Trophoblast cell (in vitro differentiated cells and primary cell): ENCODE results near the gene WDR45B.

Source experiments
- DNase-seq, 2 donors: peaks; one replicate each; pipeline ENCODE4 v3.0.0-alpha.2; 2016
- H2AFZ ChIP-seq: 2 replicates; pipeline ENCODE4 v1.6.1; 2013; ENCODE audit warnings: low read length, moderate library complexity, mild to moderate bottlenecking; ENCODE audit not compliant: insufficient read depth, poor library complexity
- H2AK5ac ChIP-seq: 2 replicates; pipeline ENCODE4 v1.6.1; 2013; ENCODE audit warnings: mild to moderate bottlenecking, low read length
- H2BK120ac ChIP-seq: 2 replicates; pipeline ENCODE4 v1.6.1; 2013; ENCODE audit warnings: low read length, mild to moderate bottlenecking, moderate library complexity; ENCODE audit not compliant: insufficient read depth, poor library complexity
- H2BK12ac ChIP-seq: 2 replicates; pipeline ENCODE4 v1.6.1; 2013; ENCODE audit warnings: mild to moderate bottlenecking, low read length, moderate library complexity
- H2BK5ac ChIP-seq: 2 replicates; pipeline ENCODE4 v1.6.1; 2013; ENCODE audit warnings: low read length, low read depth, moderate library complexity, mild to moderate bottlenecking; ENCODE audit not compliant: poor library complexity
- H3K14ac ChIP-seq: 2 replicates; pipeline ENCODE4 v1.6.1; 2013; ENCODE audit warnings: mild to moderate bottlenecking, low read length
- H3K18ac ChIP-seq: 2 replicates; pipeline ENCODE4 v1.6.1; 2013; ENCODE audit warnings: mild to moderate bottlenecking, low read length
- H3K23ac ChIP-seq: 2 replicates; pipeline ENCODE4 v1.6.1; 2013; ENCODE audit warnings: low read length
- H3K27ac ChIP-seq: 2 replicates; pipeline ENCODE4 v1.5.1; 2013; ENCODE audit warnings: low read depth, mild to moderate bottlenecking, inconsistent platforms, low read length, moderate library complexity
- H3K27me3 ChIP-seq: 2 replicates; pipeline ENCODE4 v1.6.1; 2013; ENCODE audit warnings: inconsistent platforms, mild to moderate bottlenecking, low read length, moderate library complexity; ENCODE audit not compliant: insufficient read depth
- H3K36me3 ChIP-seq, 2 experiments: 1 replicate in 1 of 2; 2 replicates in 1 of 2; pipeline ENCODE4 v1.6.1; 2013; ENCODE audit warnings: low read length in 2 of 2, mild to moderate bottlenecking in 2 of 2, moderate library complexity in 1 of 2; ENCODE audit not compliant: insufficient read depth in 2 of 2, control insufficient read depth in 1 of 2
- H3K4ac ChIP-seq: 2 replicates; pipeline ENCODE4 v1.6.1; 2013; ENCODE audit warnings: low read depth, mild to moderate bottlenecking, low read length, moderate library complexity
- H3K4me1 ChIP-seq, 2 experiments: 1 replicate in 1 of 2; 2 replicates in 1 of 2; pipeline ENCODE4 v1.6.1; 2013; ENCODE audit warnings: low read length in 2 of 2, mild to moderate bottlenecking in 2 of 2, moderate library complexity in 1 of 2; ENCODE audit not compliant: insufficient read depth in 2 of 2, control insufficient read depth in 1 of 2
- H3K4me2 ChIP-seq: 2 replicates; pipeline ENCODE4 v1.6.1; 2013; ENCODE audit warnings: inconsistent platforms, mild to moderate bottlenecking, low read length, moderate library complexity
- H3K4me3 ChIP-seq: 2 replicates; pipeline ENCODE4 v1.5.1; 2013; ENCODE audit warnings: mild to moderate bottlenecking, low read depth, low read length, inconsistent platforms
- H3K79me1 ChIP-seq: one replicate; pipeline ENCODE4 v1.6.1; 2013; ENCODE audit warnings: low read length
- H3K79me2 ChIP-seq: 2 replicates; pipeline ENCODE4 v1.6.1; 2013; ENCODE audit warnings: low read length, mild to moderate bottlenecking; ENCODE audit not compliant: control insufficient read depth, insufficient read depth, poor library complexity
- H3K9ac ChIP-seq: 2 replicates; pipeline ENCODE4 v1.6.1; 2013; ENCODE audit warnings: mild to moderate bottlenecking, low read length
- H3K9me3 ChIP-seq: 2 replicates; pipeline ENCODE4 v1.6.1; 2013; ENCODE audit warnings: low read depth, mild to moderate bottlenecking, control low read depth, inconsistent platforms, low read length; ENCODE audit not compliant: insufficient read depth
- H4K12ac ChIP-seq: 2 replicates; pipeline ENCODE4 v1.6.1; 2013; ENCODE audit warnings: low read depth, mild to moderate bottlenecking, low read length, moderate library complexity
- H4K8ac ChIP-seq: 2 replicates; pipeline ENCODE4 v1.6.1; 2013; ENCODE audit warnings: low read depth, mild to moderate bottlenecking, low read length, moderate library complexity
- H4K91ac ChIP-seq: one replicate; pipeline ENCODE4 v1.6.1; 2013; ENCODE audit warnings: low read depth, mild to moderate bottlenecking, low read length, moderate library complexity
- WGBS: extraction: QIAGEN DNeasy Blood & Tissue Kit; methylation state at CpG from one replicate; pipeline ENCODE4 v1.1.7; 2013; ENCODE audit warnings: missing lambda C conversion rate; ENCODE audit not compliant: insufficient read length, insufficient coverage; ENCODE audit errors: extremely low coverage; 5-methylcytosine and 5-hydroxymethylcytosine counted together

Gene WDR45B

DNA sequence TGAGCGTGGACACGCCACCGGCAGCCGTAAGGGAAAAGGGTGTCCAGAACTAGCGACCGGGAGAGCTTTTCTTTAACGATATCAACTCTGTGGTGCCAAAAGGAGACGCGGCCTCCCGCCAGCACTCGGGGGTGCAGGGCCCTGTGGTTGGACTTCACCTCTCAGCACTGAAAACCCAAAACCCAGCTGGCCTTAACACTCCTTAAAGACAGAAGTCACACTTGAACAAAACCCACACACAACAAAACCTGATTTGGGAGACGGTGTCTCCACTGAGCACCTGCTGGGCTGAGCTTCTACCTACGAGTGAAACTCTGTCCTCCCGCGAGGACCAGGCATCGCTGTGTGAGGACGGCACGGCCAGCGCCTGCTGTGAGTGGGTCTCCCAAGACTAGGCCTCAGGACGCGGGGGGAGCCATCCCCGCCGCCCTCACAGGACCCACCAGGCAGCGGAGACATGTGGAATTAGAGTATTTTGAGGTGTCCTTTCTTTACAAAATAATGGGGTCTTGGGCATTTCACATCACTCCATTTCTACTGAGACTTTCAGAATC is 46.7 kb downstream of the WDR45B start:
- no peaks in the 10 kb centered on the region for H3K9me3 ChIP-seq
- WGBS: no CpG with 5 or more reads among the region's 24 CpGs

DNA sequence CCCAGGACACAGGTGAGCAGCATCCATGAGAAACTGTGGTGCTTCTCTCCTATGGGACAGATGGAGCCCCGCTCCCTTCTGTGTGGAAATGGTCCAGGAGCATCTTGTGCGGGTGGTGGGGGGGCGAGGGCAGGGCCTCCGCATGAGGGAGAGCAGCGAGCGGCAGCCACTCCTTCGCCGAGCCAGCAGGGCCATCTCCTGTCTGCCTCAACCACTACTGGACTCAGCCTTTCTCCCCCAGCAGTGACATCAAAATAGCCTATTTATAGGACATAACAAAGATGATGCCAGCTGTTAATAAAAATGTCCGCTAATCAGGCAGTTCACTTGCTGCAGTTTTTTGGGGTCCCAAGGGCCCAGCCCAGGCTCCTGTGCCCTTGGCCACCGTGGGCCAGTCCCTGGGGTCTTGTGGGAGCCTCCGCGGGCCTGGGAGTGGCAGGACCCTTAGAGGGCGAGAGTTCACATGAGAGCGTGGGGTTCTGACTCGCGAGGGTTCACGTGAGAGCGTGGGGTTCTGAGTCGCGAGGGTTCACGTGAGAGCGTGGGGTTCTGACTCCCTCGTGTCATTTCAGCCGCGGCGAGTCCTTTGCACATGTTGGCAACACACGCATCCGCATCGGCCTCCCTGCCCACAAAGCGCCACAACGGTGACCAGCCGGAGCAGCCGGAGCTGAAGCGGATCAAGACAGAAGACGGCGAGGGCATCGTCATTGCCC is 47.4 kb downstream of the WDR45B start:
- Histone ChIP-seq H2AFZ (no peak overlapping the region), H3K9ac (no peak overlapping the region), H4K8ac (no peak overlapping the region), H3K4me1 (peaks cover 0 to 7% of the 10 kb centered on the region in 2 experiments), H3K18ac (no peak overlapping the region), H3K23ac (no peak overlapping the region), H3K14ac (no peak overlapping the region), H3K4me2 (no peak overlapping the region), H3K79me2 (no peaks in the 10 kb centered on the region), H2BK120ac (no peak overlapping the region), H3K27ac (no peak overlapping the region), H4K12ac (no peak overlapping the region), H3K4ac (no peak overlapping the region), H2BK12ac (no peak overlapping the region), H2BK5ac (no peak overlapping the region), H3K9me3 (no peaks in the 10 kb centered on the region), H3K36me3 (peaks cover 75 to 78% of the 10 kb centered on the region in 2 experiments), H3K79me1 (no peaks in the 10 kb centered on the region), H4K91ac (no peak overlapping the region), H3K27me3 (no peaks in the 10 kb centered on the region), H2AK5ac (no peak overlapping the region), H3K4me3 (peak overlapping the region; percentile 3)
- DNase-seq: no peak
- WGBS: no CpG with 5 or more reads among the region's 37 CpGs

More for the DNA sequence above, 46.7 kb downstream of the WDR45B start:
- no peak overlapping the region for H2BK5ac ChIP-seq
- no peak overlapping the region for H2BK12ac ChIP-seq
- no peak overlapping the region for H3K9ac ChIP-seq
- H3K27ac ChIP-seq: no peak overlapping the region
- H3K23ac ChIP-seq: no peak overlapping the region
- no peak overlapping the region for H3K4ac ChIP-seq
- H3K4me1 ChIP-seq: peaks cover 0 to 7% of the 10 kb centered on the region in 2 experiments
- no peaks in the 10 kb centered on the region for H3K27me3 ChIP-seq
- H4K8ac ChIP-seq: no peak overlapping the region
- no peak overlapping the region for H3K4me2 ChIP-seq
- no peak overlapping the region for H2BK120ac ChIP-seq
- no peaks in the 10 kb centered on the region for H3K79me2 ChIP-seq
- peaks cover 74 to 76% of the 10 kb centered on the region in 2 experiments for H3K36me3 ChIP-seq
- H3K14ac ChIP-seq: no peak overlapping the region
- no peak overlapping the region for H4K12ac ChIP-seq
- no peak overlapping the region for H3K4me3 ChIP-seq
- H2AK5ac ChIP-seq: no peak overlapping the region
- H3K18ac ChIP-seq: no peak overlapping the region
- no peaks in the 10 kb centered on the region for H3K79me1 ChIP-seq
- DNase-seq: no peak
- H4K91ac ChIP-seq: no peak overlapping the region
- no peak overlapping the region for H2AFZ ChIP-seq

DNA sequence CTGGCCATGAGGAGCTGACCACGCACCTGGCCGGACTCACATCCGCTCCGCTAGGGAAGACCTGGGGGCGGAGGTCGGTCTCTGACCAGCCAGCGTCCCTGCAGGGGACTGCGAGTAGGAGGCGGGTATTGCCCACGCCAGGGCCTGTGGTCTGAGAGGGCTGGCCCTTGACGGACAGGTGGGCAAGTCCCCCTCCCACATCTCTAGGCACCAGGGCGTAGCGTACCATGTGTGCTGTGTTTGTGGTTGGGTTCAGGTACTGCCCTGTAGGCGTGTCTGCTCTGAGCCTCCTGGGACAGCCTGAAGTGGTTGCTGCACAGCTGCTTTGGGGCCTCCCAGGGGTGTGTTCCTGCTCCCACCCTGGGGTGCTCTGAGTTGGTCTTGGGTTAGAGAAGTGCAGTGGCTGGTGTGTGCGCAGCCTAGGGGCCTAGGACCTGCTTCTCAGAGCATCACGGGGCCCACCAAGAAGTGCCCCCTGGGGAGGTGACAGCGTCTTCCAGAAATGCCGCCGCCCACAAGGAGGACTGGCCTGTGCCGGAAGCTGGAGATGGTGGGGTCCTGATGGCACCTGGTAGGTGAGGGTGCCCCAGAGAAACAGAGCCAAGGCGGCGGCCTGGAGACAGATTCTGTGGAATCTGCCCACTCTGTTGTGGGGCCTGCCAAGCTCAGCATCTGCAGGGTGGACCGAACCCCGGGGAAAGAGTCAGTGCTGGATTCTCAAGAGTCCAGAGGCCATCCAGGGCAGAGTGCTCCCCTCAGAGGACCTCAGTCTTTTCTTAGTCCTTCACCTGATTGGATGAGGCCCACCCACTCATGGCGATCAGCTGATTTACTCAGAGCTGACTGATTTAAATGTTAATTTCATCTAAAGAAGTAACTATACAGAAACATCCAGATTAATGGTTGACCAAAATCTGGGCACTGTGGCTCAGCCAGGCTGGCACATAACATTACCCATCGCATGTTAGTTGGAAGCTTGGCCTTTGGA is 48.3 kb downstream of the WDR45B start:
- no peak for DNase-seq
- no peaks in the 10 kb centered on the region for H3K9me3 ChIP-seq
- H3K4me2 ChIP-seq: no peak overlapping the region
- no peak overlapping the region for H4K8ac ChIP-seq
- H3K4me3 ChIP-seq: no peak overlapping the region
- H3K14ac ChIP-seq: no peak overlapping the region
- H3K36me3 ChIP-seq: peaks cover 79 to 83% of the 10 kb centered on the region in 2 experiments
- H3K27me3 ChIP-seq: no peaks in the 10 kb centered on the region
- H3K23ac ChIP-seq: no peak overlapping the region
- no peak overlapping the region for H2BK120ac ChIP-seq
- H3K18ac ChIP-seq: peak overlapping the region; percentile 4
- peaks cover under 1 to 7% of the 10 kb centered on the region in 2 experiments for H3K4me1 ChIP-seq
- no peak overlapping the region for H4K12ac ChIP-seq
- WGBS: no CpG with 5 or more reads among the region's 26 CpGs
- H3K27ac ChIP-seq: no peak overlapping the region
- H2BK5ac ChIP-seq: no peak overlapping the region
- no peaks in the 10 kb centered on the region for H3K79me2 ChIP-seq
- no peak overlapping the region for H3K9ac ChIP-seq
- H4K91ac ChIP-seq: no peak overlapping the region
- H3K79me1 ChIP-seq: no peaks in the 10 kb centered on the region
- no peak overlapping the region for H3K4ac ChIP-seq
- no peak overlapping the region for H2AFZ ChIP-seq
- H2AK5ac ChIP-seq: no peak overlapping the region
- no peak overlapping the region for H2BK12ac ChIP-seq

DNA sequence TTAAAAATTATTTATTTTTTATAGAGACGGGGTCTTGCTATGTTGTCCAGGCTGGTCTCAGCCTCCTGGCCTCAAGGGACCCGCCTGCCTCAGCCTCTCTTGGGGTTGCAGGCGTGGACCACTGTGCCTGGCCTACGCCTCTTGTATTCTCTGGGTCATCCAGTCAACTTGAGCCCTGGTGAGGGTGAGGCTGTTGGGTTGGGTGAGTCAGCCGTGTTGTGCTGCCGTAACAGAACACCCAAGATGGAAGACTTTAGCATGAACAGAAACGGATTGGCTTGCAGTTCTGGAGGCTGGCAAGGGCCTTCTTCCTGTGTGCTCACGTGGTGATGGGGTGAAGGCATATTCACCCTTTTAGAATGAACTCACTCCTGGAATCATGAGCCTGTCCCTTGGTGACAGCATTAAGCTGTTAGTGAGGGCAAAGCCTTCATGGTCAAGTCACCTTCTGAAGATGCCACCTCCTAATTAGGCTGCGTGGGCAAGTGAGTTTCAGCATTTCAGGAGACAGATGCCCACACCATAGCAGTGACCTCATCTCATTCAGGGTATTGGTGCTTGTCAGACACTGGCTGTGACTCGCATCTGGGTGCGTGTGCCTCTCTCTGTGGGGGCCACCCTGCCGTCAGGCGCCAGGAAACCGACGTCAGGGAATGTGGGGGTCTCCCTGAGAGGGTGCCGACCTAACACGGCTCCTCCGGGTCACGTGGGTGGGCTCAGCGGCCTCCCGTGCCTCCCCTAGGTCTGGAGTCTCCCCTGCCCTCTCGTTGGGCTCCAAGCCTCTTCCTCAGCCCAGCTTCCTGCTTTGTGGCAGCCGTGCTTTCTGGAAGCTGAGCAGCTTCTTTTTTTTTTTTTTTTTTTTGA is 49.8 kb downstream of the WDR45B start:
- no peak overlapping the region for H3K27ac ChIP-seq
- H3K14ac ChIP-seq: no peak overlapping the region
- H2BK120ac ChIP-seq: no peak overlapping the region
- no peak overlapping the region for H3K9ac ChIP-seq
- no peak overlapping the region for H4K91ac ChIP-seq
- no peaks in the 10 kb centered on the region for H3K27me3 ChIP-seq
- H2BK12ac ChIP-seq: no peak overlapping the region
- H4K12ac ChIP-seq: no peak overlapping the region
- no peak overlapping the region for H2BK5ac ChIP-seq
- H2AFZ ChIP-seq: no peak overlapping the region
- no peak overlapping the region for H3K4me2 ChIP-seq
- H2AK5ac ChIP-seq: no peak overlapping the region
- no peak overlapping the region for H3K4me3 ChIP-seq
- no peak overlapping the region for H3K23ac ChIP-seq
- H4K8ac ChIP-seq: no peak overlapping the region
- peaks cover 2% of the 10 kb centered on the region for H3K79me1 ChIP-seq
- no peak for DNase-seq
- no peak overlapping the region for H3K18ac ChIP-seq
- H3K36me3 ChIP-seq: peaks cover 76 to 81% of the 10 kb centered on the region in 2 experiments
- peaks cover under 1% of the 10 kb centered on the region for H3K79me2 ChIP-seq
- no peaks in the 10 kb centered on the region for H3K9me3 ChIP-seq
- WGBS: no CpG with 5 or more reads among the region's 23 CpGs
- peaks cover 9 to 11% of the 10 kb centered on the region in 2 experiments for H3K4me1 ChIP-seq
- H3K4ac ChIP-seq: no peak overlapping the region
